HepG2 (cell line): Measurements from ENCODE around the gene MVK. TPM values are rescaled to one million over a fixed set of nuclear protein-coding genes. Genes with fewer than 3 reads are reported as not detected.

ENCODE experiments used
- ATAC-seq: fragments of 200-7000 bp; cut with Tn5 transposase; 3 replicates; pipeline ENCODE4 v1.9.1; 2020; ENCODE audit warnings: mild to moderate bottlenecking, moderate library complexity
- BruUV-seq: library from RNA; stranded (reverse); fragments of 400-500 nt; replicated peaks from 2 replicates; lab custom pipeline; 2021; lab: Mats Ljungman, UMichigan
- CTCF ChIA-PET: fragments of 300-600 bp; formaldehyde crosslinking; extraction: SDS; loops from one replicate; lab custom pipeline; 2021; ENCODE audit warnings: low total read pairs, inconsistent platforms, low intra/inter-chr PET ratio; lab: Yijun Ruan, JAX
- POLR2A ChIA-PET: fragments of 350-600 bp; sonication (Branson Sonifier 250); formaldehyde crosslinking; loops from one replicate; lab custom pipeline; 2020; ENCODE audit warnings: antibody characterized with exemption, inconsistent platforms; lab: Yijun Ruan, JAX
- DNase-seq: peaks from one replicate; pipeline ENCODE4 v3.0.0-alpha.2; 2015; ENCODE audit warnings: low spot score
- FAIRE-seq: peaks from 3 replicates; lab custom pipeline; 2011; peaks lifted over from hg19 to GRCh38; lab: Jason Lieb, UNC
- H2AFZ ChIP-seq: one replicate; pipeline ENCODE4 v1.6.1; 2011; ENCODE audit warnings: low read length, inconsistent platforms
- H3K27ac ChIP-seq: fragments of 300-600 bp; 3 replicates; pipeline ENCODE4 v1.8.0; 2011; ENCODE audit warnings: mixed run types, mild to moderate bottlenecking, mixed read lengths, low read length, inconsistent platforms; ENCODE audit not compliant: insufficient read depth; ENCODE audit errors: extremely low read length
- H3K27me3 ChIP-seq, 2 experiments: fragments of 200-600 bp in 1 of 2; 2 replicates in 1 of 2; 3 replicates in 1 of 2; pipeline versions ENCODE4 v1.6.0 to v1.8.0; 2011; ENCODE audit warnings: low read length in 2 of 2, mild to moderate bottlenecking in 2 of 2, moderate library complexity in 2 of 2, inconsistent platforms in 1 of 2; ENCODE audit not compliant: insufficient read depth in 2 of 2, control insufficient read depth in 1 of 2
- H3K36me3 ChIP-seq, 2 experiments: fragments of 200-600 bp in 1 of 2; replicated peaks in 1 of 2; 2 replicates in 1 of 2; 3 replicates in 1 of 2; pipeline versions ENCODE4 v1.5.1 to v1.8.0; 2011; ENCODE audit warnings: low read length in 2 of 2, inconsistent platforms in 1 of 2; ENCODE audit not compliant: insufficient read depth in 2 of 2, control insufficient read depth in 1 of 2
- H3K4me1 ChIP-seq: 2 replicates; pipeline ENCODE4 v1.5.1; 2012; ENCODE audit warnings: low read length, inconsistent platforms; ENCODE audit not compliant: insufficient read depth
- H3K4me2 ChIP-seq: 2 replicates; pipeline ENCODE4 v1.6.0; 2011; ENCODE audit warnings: low read depth, low read length, inconsistent platforms
- H3K4me3 ChIP-seq, 3 experiments: fragments of 200-600 bp in 1 of 3; sonication (generic), shearing (Covaris generic) in 1 of 3; replicated peaks in 1 of 3; 2 replicates each; pipeline ENCODE4 v1.5.1; 2011 to 2016; ENCODE audit warnings: low read length in 3 of 3, inconsistent platforms in 2 of 3, low read depth in 2 of 3, mild to moderate bottlenecking in 2 of 3, control low read depth in 1 of 3, mixed read lengths in 1 of 3; ENCODE audit not compliant: insufficient read depth in 1 of 3
- H3K79me2 ChIP-seq: one replicate; pipeline ENCODE4 v1.6.1; 2011; ENCODE audit warnings: low read length, inconsistent platforms; ENCODE audit not compliant: insufficient read depth
- H3K9ac ChIP-seq: 2 replicates; pipeline ENCODE4 v1.6.0; 2011; ENCODE audit warnings: mild to moderate bottlenecking, low read depth, low read length, inconsistent platforms; ENCODE audit not compliant: insufficient read depth
- H3K9me3 ChIP-seq: 2 replicates; pipeline ENCODE4 v1.5.1; 2012; ENCODE audit warnings: mild to moderate bottlenecking, low read length
- H4K20me1 ChIP-seq: 2 replicates; pipeline ENCODE4 v1.6.0; 2011; ENCODE audit warnings: inconsistent platforms, mild to moderate bottlenecking, low read length, moderate library complexity; ENCODE audit not compliant: insufficient read depth
- HDAC1 ChIP-seq: sonication (generic); formaldehyde crosslinking; IDR thresholded peaks from 2 replicates; pipeline ENCODE4 v1.5.1; 2020; ENCODE audit warnings: mild to moderate bottlenecking, missing genetic modification reagents
- HNF4A ChIP-seq: sonication (generic); formaldehyde crosslinking; IDR thresholded peaks from 2 replicates; pipeline ENCODE4 v1.4.0; 2020; ENCODE audit warnings: missing genetic modification reagents
- HNF4G ChIP-seq, 2 experiments: sonication (generic) in 1 of 2; formaldehyde crosslinking in 1 of 2; IDR thresholded peaks; 2 replicates each; pipeline versions ENCODE4 v1.4.0 to v1.6.1; 2011 to 2020; ENCODE audit warnings: borderline replicate concordance in 2 of 2, low read depth in 2 of 2, mild to moderate bottlenecking in 2 of 2, low read length in 1 of 2, missing genetic modification reagents in 1 of 2, moderate library complexity in 1 of 2
- KMT2B ChIP-seq: IDR thresholded peaks from 2 replicates; pipeline ENCODE4 v1.6.1; 2016; ENCODE audit warnings: missing genetic modification reagents, missing compliant biosample characterization
- NR2C2 ChIP-seq: sonication (generic); formaldehyde crosslinking; IDR thresholded peaks from 2 replicates; pipeline ENCODE4 v1.4.0; 2020; ENCODE audit warnings: missing genetic modification reagents, mild to moderate bottlenecking, moderate library complexity, borderline replicate concordance
- PITX1 ChIP-seq: sonication (generic); formaldehyde crosslinking; IDR thresholded peaks from 2 replicates; pipeline ENCODE4 v1.5.1; 2020; ENCODE audit warnings: mild to moderate bottlenecking, missing genetic modification reagents
- SIX1 ChIP-seq: sonication (generic); formaldehyde crosslinking; IDR thresholded peaks from 2 replicates; pipeline ENCODE4 v1.4.0; 2020; ENCODE audit warnings: missing genetic modification reagents, borderline replicate concordance
- ZNF121 ChIP-seq: sonication (generic); formaldehyde crosslinking; IDR thresholded peaks from 2 replicates; pipeline ENCODE4 v1.5.0; 2020; ENCODE audit warnings: mild to moderate bottlenecking, missing genetic modification reagents
- ZNF629 ChIP-seq: sonication (generic); formaldehyde crosslinking; conservative IDR thresholded peaks from 2 replicates; pipeline ENCODE4 v1.5.0; 2020; ENCODE audit warnings: missing genetic modification reagents
- ZNF652 ChIP-seq: IDR thresholded peaks from 2 replicates; pipeline ENCODE4 v1.6.1; 2016; ENCODE audit warnings: low read depth, borderline replicate concordance
- WGBS: methylation state at CpG from one replicate; pipeline ENCODE4 v1.1.6; 2017; ENCODE audit warnings: low lambda C conversion rate; 5-methylcytosine and 5-hydroxymethylcytosine counted together
- in situ Hi-C: cut with HindIII; loops from 2 replicates; pipeline ENCODE4 v1.10.0; 2017; ENCODE audit warnings: low pct_unique_long_range_greater_than_20kb; ENCODE audit not compliant: extremely low pct_ligation_motif_present
- intact Hi-C: fragments of 100-400 bp; cut with micrococcal nuclease; formaldehyde crosslinking; loops from one replicate; pipeline ENCODE4 v1.10.0; 2022; ENCODE audit not compliant: unreplicated experiment
- polyA plus RNA-seq, 8 experiments: library from polyadenylated mRNA; depleted of rRNA in 3 of 8; stranded (reverse) in 7 of 8; unstranded in 1 of 8; fragments of >200 nt; fragmentation: Illumina TruSeq in 4 of 8; extraction: Trizol in 4 of 8; gene quantifications; 2 replicates each; pipeline versions ENCODE4 v1.2.1 to v1.2.3, GENCODE V29; 2011 to 2016; ENCODE audit warnings: low read depth in 4 of 8, missing spikeins in 1 of 8, mixed read lengths in 1 of 8; ENCODE audit not compliant: insufficient read depth in 1 of 8
- total RNA-seq, 5 experiments: library from RNA; depleted of rRNA; stranded (reverse); fragments of >200 nt; fragmentation: Illumina TruSeq; extraction: Trizol; gene quantifications; 2 replicates each; pipeline ENCODE4 v1.2.3, GENCODE V29; 2016; ENCODE audit warnings: low read depth in 1 of 5
- TF ChIP-seq, protein P1 (sequence below): sonication (generic); formaldehyde crosslinking; IDR thresholded peaks from 2 replicates; pipeline ENCODE4 v1.5.0; 2020; ENCODE audit warnings: mild to moderate bottlenecking, missing genetic modification reagents

The MVK gene
- total and polyA plus RNA-seq, 2 of the 13 experiments (the other 11 are each of a cell fraction or from before 2014, with no cell fraction given), result 11.6 to 66.9 TPM

DNA sequence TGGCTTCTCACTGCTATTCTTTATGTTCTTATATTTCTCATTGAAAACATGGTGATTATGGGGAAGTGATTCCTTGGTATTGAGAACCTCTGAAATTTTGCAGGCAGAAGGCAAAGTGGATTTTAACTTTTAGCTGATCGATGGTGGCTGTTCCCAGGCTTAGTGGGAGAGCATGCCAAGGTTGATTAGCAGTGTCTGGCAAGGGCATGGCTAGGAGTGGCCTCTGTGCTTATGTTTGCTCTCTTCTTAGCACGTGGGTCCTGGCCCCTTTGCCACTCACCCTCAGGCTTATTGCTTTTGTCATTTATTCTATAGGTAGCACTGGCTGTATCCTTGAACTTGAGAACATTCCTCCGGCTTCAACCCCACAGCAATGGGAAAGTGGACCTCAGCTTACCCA lies 2.1 kb downstream of the MVK start (continued):
- no peak for TF ChIP-seq ZNF652

DNA sequence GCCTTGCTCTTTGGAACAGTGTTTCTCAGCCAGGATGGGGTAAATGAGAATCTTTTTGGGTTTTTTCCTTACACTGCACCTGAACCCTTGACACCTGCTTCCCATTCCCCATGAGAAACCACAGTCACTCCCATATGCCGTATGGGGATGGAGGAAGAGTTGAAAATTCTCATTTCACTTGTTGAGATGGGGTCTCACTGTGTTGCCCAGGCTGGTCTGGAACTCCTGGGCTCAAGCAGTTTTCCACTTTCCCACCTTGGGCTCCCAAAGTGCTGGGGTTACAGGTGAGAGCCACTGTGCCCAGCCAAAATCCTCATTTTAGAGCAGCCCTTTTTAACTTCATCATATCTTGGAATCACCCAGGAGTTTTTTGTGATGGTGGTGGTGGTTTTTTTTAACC lies 3.7 kb downstream of the MVK start:
- no peak for FAIRE-seq
- peaks cover 18 to 63% of the 10 kb centered on the region in 2 experiments for H3K36me3 ChIP-seq

DNA sequence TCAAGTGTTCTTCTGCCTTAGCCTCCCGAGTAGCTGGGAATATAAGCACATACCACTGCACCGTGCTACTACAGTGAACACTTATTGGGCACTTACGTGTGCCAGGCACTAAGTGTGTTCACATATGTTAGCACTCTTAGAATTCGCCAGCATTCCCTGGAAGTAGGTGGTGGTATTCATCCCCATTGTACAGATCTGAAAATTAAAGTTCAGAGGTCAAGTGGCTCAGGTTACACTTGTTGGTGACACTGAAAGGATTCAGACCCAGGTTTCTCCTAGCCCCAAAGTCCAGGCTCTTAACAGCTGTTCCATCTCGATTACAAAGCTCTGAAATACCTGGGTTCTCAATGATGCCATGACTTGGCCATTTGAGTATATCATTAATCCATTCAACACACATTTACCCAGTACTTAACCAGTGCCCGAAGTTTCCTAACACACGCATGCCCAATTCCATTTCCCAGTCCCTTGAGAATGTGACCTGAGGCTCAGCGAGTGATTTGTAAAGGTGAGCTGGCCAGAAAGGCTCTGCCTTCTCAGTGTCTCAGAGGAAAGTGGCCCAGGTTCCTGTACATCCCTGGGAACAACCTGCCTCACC lies 4.8 kb downstream of the MVK start:
- WGBS, result 88% methylated on average over 8 of the region's 8 CpGs
- POLR2A ChIA-PET, result no interaction called here
- FAIRE-seq, result no peak

More for the DNA sequence above, 3.7 kb downstream of the MVK start:
- Histone ChIP-seq H3K4me2 (no peak overlapping the region), H3K4me1 (peaks cover 49% of the 10 kb centered on the region), H3K9ac (no peak overlapping the region), H3K27ac (no peak overlapping the region), H3K27me3 (no peaks in the 10 kb centered on the region), H3K79me2 (peaks cover 32% of the 10 kb centered on the region), H4K20me1 (no peaks in the 10 kb centered on the region), H2AFZ (no peak overlapping the region), H3K4me3 (no peak overlapping the region), H3K9me3 (no peaks in the 10 kb centered on the region)
- POLR2A ChIA-PET, result no interaction called here
- intact Hi-C loops (no loop called here), in situ Hi-C loops (no loop called here)
- TF ChIP-seq ZNF121 (peak; percentile 51; the same call in 1 of the 2 replicates), HDAC1 (CRISPR knock-in tag) (no peak)
- CTCF ChIA-PET, result no interaction called here
- BruUV-seq, result no TSS peak
- 100% methylated on average over 1 of the region's 1 CpG for WGBS
- ATAC-seq (no peak), DNase-seq (no peak)

More for the DNA sequence above, 4.8 kb downstream of the MVK start:
- TF ChIP-seq, protein P1, sequence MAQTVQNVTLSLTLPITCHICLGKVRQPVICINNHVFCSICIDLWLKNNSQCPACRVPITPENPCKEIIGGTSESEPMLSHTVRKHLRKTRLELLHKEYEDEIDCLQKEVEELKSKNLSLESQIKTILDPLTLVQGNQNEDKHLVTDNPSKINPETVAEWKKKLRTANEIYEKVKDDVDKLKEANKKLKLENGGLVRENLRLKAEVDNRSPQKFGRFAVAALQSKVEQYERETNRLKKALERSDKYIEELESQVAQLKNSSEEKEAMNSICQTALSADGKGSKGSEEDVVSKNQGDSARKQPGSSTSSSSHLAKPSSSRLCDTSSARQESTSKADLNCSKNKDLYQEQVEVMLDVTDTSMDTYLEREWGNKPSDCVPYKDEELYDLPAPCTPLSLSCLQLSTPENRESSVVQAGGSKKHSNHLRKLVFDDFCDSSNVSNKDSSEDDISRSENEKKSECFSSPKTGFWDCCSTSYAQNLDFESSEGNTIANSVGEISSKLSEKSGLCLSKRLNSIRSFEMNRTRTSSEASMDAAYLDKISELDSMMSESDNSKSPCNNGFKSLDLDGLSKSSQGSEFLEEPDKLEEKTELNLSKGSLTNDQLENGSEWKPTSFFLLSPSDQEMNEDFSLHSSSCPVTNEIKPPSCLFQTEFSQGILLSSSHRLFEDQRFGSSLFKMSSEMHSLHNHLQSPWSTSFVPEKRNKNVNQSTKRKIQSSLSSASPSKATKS (CRISPR knock-in tag), result no peak
- TF ChIP-seq ZNF629 (CRISPR knock-in tag) (peak; percentile 88), PITX1 (CRISPR knock-in tag) (no peak), HNF4A (peak; percentile 46), HNF4G (IDR thresholded peaks at IDR 0.05; ENCODE audit: borderline replicate concordance, low read depth, low read length) (0 out of 2 replicates have a peak, but pooled peaks have one; percentile 11), HNF4G (CRISPR knock-in tag; IDR thresholded peaks at IDR 0.05; ENCODE audit: borderline replicate concordance, low read depth) (no peak), NR2C2 (CRISPR knock-in tag) (0 out of 2 replicates have a peak, but pooled peaks have one; percentile 29), SIX1 (CRISPR knock-in tag) (peak; percentile 64; the same call in 1 of the 2 replicates), KMT2B (CRISPR knock-in tag) (no peak)
- TF ChIP-seq, all 625 proteins: peak for 5
- peaks cover 25% of the 10 kb centered on the region for H3K79me2 ChIP-seq
- no TSS peak for BruUV-seq
- H4K20me1 ChIP-seq, result no peaks in the 10 kb centered on the region
- peaks cover 41% of the 10 kb centered on the region for H3K4me1 ChIP-seq
- H3K36me3 ChIP-seq, result peaks cover 19 to 63% of the 10 kb centered on the region in 2 experiments
- H3K27ac ChIP-seq, result no peak overlapping the region
- no peak overlapping the region for H2AFZ ChIP-seq
- DNase-seq (no peak), ATAC-seq (no peak)
- H3K27me3 ChIP-seq, result no peaks in the 10 kb centered on the region
- in situ Hi-C loops (no loop called here), intact Hi-C loops (no loop called here)
- CTCF ChIA-PET, result no interaction called here
- H3K9me3 ChIP-seq, result no peaks in the 10 kb centered on the region
- no peak overlapping the region for H3K9ac ChIP-seq
- H3K4me3 ChIP-seq, result no peak overlapping the region
- H3K4me2 ChIP-seq, result no peak overlapping the region
